Measurements from ENCODE around the gene CHID1.

- TF ChIP-seq CTCF (conservative IDR thresholded peaks at IDR 0.05) (no peak), EZH2 (IDR thresholded peaks at IDR 0.05; ENCODE audit: low read depth) (no peak)
Observed at GRCh38 chr11:820655-821511, 89.7 kb downstream of the CHID1 start.

All from PC-9 (cell line).